Measurements from ENCODE around the gene MCCC2. TPM values are rescaled to one million over a fixed set of nuclear protein-coding genes. Genes with fewer than 3 reads are reported as not detected.

MCCC2 gene
- 10.4 and 15.1 TPM in 2 replicates for total RNA-seq

DNA sequence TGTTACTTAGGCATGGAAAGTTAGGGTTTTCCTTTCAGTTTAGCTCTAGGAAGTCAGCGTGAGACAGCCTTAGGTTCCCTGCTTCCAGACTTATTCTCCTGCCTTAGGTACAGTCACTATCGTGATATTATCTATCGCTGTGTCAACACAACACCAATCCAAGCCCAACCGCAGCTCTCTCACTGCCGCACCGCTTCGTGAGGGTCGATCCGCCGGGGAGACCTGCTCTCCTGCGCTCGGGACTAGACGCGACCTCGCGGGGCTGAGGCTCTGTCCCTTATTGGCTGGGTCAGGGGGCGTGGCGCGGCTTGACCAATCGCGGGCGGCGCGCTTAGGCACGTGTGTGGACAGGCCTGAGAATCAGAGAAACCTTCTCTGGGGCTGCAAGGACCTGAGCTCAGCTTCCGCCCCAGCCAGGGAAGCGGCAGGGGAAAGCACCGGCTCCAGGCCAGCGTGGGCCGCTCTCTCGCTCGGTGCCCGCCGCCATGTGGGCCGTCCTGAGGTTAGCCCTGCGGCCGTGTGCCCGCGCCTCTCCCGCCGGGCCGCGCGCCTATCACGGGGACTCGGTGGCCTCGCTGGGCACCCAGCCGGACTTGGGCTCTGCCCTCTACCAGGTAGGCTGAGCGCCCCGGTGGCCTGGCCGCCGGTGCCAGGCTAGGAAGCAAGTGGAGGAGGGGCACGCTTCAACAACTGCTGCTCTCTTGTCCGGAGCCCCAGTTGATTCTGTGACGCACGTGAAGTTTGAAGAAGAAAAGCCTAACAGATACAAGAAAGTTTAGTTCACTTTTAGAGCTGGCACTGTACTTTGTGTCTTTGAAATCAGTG lies at the start of gene MCCC2:
TSS of gene MCCC2 (plus strand) at position 400 of the 825 bp plus-strand sequence. CDS start at position 486, 86 bp downstream.

Other genes starting within 250 kb of the MCCC2 start
- 15.6 and 15.8 TPM in 2 replicates for gene BDP1, start 131.7 kb upstream of the MCCC2 start, total RNA-seq
- not detected in 2 replicates for gene CARTPT, start 131.9 kb downstream of the MCCC2 start, total RNA-seq